D721Med (cell line): ENCODE measurements around the gene DRICH1.
"Not testable (repeated sequence)": the region's sequence is repeated elsewhere in the genome, so short reads cannot be mapped to it uniquely, and the experiment has no call there.

Experiments used
- DNase-seq: peaks from one replicate; pipeline ENCODE4 v3.0.0; 2011; ENCODE audit warnings: low spot score; ENCODE audit not compliant: insufficient read length
- FAIRE-seq: peaks from 2 replicates; lab custom pipeline; 2011; peaks lifted over from hg19 to GRCh38; lab: Jason Lieb, UNC
- TF ChIP-seq, protein P1 (sequence below): IDR thresholded peaks from 2 replicates; pipeline ENCODE4 v1.5.1; 2012; ENCODE audit warnings: mild to moderate bottlenecking, control low read depth; ENCODE audit not compliant: insufficient read depth; ENCODE audit errors: missing control alignments

Gene DRICH1

GRCh38 chr22:23608583-23608982 is 23.5 kb downstream of the DRICH1 start:
- no peak for FAIRE-seq
- no peak for DNase-seq
- TF ChIP-seq, protein P1, sequence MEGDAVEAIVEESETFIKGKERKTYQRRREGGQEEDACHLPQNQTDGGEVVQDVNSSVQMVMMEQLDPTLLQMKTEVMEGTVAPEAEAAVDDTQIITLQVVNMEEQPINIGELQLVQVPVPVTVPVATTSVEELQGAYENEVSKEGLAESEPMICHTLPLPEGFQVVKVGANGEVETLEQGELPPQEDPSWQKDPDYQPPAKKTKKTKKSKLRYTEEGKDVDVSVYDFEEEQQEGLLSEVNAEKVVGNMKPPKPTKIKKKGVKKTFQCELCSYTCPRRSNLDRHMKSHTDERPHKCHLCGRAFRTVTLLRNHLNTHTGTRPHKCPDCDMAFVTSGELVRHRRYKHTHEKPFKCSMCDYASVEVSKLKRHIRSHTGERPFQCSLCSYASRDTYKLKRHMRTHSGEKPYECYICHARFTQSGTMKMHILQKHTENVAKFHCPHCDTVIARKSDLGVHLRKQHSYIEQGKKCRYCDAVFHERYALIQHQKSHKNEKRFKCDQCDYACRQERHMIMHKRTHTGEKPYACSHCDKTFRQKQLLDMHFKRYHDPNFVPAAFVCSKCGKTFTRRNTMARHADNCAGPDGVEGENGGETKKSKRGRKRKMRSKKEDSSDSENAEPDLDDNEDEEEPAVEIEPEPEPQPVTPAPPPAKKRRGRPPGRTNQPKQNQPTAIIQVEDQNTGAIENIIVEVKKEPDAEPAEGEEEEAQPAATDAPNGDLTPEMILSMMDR, result no peak

- DNase-seq (no peak), FAIRE-seq (no peak)
- TF ChIP-seq, protein P1, result no peak
Observed at GRCh38 chr22:23606204-23607131, 25.7 kb downstream of the DRICH1 start.

- DNase-seq (no peak), FAIRE-seq (no peak)
- TF ChIP-seq, protein P1, result no peak
Observed at GRCh38 chr22:23604939-23605712, 27.0 kb downstream of the DRICH1 start.

DNA sequence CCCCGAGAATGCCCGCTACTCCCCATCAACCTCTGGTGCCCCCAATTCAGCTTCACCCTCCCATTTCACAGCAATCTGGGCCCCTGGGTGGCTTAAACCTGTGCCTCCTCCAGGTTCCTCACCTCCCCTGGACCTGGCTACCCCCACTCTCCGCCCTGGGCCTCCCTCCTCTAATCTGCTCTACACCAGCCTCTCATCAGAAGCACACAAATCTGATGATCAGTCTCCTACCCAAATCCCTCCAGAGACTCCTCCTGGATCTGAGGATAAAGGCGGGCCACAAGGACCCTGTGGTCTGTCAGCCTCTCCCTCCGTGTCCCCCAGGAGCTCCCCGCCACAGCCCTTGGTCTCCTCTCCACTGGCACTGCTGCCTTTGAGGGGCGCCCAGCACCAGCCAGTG is 28.9 kb downstream of the DRICH1 start:
- peak; percentile 79 for DNase-seq
- no peak for FAIRE-seq
- TF ChIP-seq, protein P1, result no peak

- no peak for FAIRE-seq
- no peak for DNase-seq
- TF ChIP-seq, protein P1, result no peak
Observed at GRCh38 chr22:23598805-23599518, 33.2 kb downstream of the DRICH1 start.

- FAIRE-seq, DNase-seq: not testable (repeated sequence)
Observed at GRCh38 chr22:23597576-23598268, 34.4 kb downstream of the DRICH1 start.

GRCh38 chr22:23595904-23596303 is 36.2 kb downstream of the DRICH1 start:
- FAIRE-seq, result not testable (repeated sequence)

More at GRCh38 chr22:23595904-23596303, 36.2 kb downstream of the DRICH1 start:
- DNase-seq, result not testable (repeated sequence)
